Neural cell (in vitro differentiated cells): ENCODE measurements around the gene FLII. TPM values are rescaled to one million over a fixed set of nuclear protein-coding genes. Genes with fewer than 3 reads are reported as not detected.

Source experiments
- H2AFZ ChIP-seq: fragments of 200-600, 300-800 bp; sonication (generic), shearing (Covaris generic); 2 replicates; pipeline ENCODE4 v1.6.0; 2014; ENCODE audit warnings: low read depth, mild to moderate bottlenecking, antibody characterized with exemption, low read length, moderate library complexity
- H3F3A ChIP-seq: fragments of 200-600 bp; shearing (Covaris generic); 2 replicates; pipeline ENCODE4 v1.6.1; 2016; ENCODE audit warnings: mild to moderate bottlenecking, moderate library complexity, mixed read lengths, antibody characterized with exemption, low read length; ENCODE audit not compliant: insufficient read depth, poor library complexity, severe bottlenecking
- H3K27ac ChIP-seq: fragments of 200-600, 300-800 bp; sonication (generic), shearing (Covaris generic); 2 replicates; pipeline ENCODE4 v1.5.1; 2014; ENCODE audit warnings: mild to moderate bottlenecking, low read length, moderate library complexity
- H3K27me3 ChIP-seq: fragments of 300-800, 200-600 bp; sonication (generic), shearing (Covaris generic); 2 replicates; pipeline ENCODE4 v1.6.0; 2014; ENCODE audit warnings: mild to moderate bottlenecking, low read depth, low read length, moderate library complexity; ENCODE audit not compliant: insufficient read depth
- H3K36me3 ChIP-seq: fragments of 300-800, 200-600 bp; sonication (generic), shearing (Covaris generic); 2 replicates; pipeline ENCODE4 v1.5.1; 2014; ENCODE audit warnings: mild to moderate bottlenecking, antibody characterized with exemption, low read length, moderate library complexity; ENCODE audit not compliant: insufficient read depth
- H3K4me2 ChIP-seq: fragments of 300-800, 200-600 bp; sonication (generic), shearing (Covaris generic); 2 replicates; pipeline ENCODE4 v1.6.0; 2014; ENCODE audit warnings: mild to moderate bottlenecking, low read length
- H3K4me3 ChIP-seq: fragments of 300-800, 200-600 bp; sonication (generic), shearing (Covaris generic); 2 replicates; pipeline ENCODE4 v1.5.1; 2014; ENCODE audit warnings: mild to moderate bottlenecking, low read length, moderate library complexity
- H3K79me2 ChIP-seq: fragments of 200-600 bp; shearing (Covaris generic); replicated peaks from 2 replicates; pipeline ENCODE4 v1.6.0; 2014; ENCODE audit warnings: mild to moderate bottlenecking, low read length, moderate library complexity; ENCODE audit not compliant: insufficient read depth
- H3K9ac ChIP-seq: fragments of 300-800, 200-600 bp; sonication (generic), shearing (Covaris generic); 2 replicates; pipeline ENCODE4 v1.6.1; 2016; ENCODE audit warnings: mild to moderate bottlenecking, low read length, mixed read lengths
- H3K9me2 ChIP-seq: fragments of 200-600 bp; shearing (Covaris generic); 2 replicates; pipeline ENCODE4 v1.6.1; 2016; ENCODE audit warnings: mild to moderate bottlenecking, low read length, mixed read lengths; ENCODE audit not compliant: insufficient read depth
- H3K9me3 ChIP-seq: fragments of 200-600, 300-800 bp; sonication (generic), shearing (Covaris generic); 2 replicates; pipeline ENCODE4 v1.6.1; 2016; ENCODE audit warnings: mild to moderate bottlenecking, mixed run types, low read length, moderate library complexity, mixed read lengths
- H4K20me1 ChIP-seq: fragments of 200-600 bp; shearing (Covaris generic); 2 replicates; pipeline ENCODE4 v1.6.1; 2016; ENCODE audit warnings: mild to moderate bottlenecking, mixed run types; ENCODE audit not compliant: insufficient read depth
- EP300 ChIP-seq: fragments of 450-650 bp; conservative IDR thresholded peaks from 2 replicates; pipeline ENCODE4 v1.6.1; 2014; ENCODE audit warnings: antibody characterized with exemption, mild to moderate bottlenecking, moderate library complexity; ENCODE audit not compliant: poor library complexity, severe bottlenecking
- MXI1 ChIP-seq: fragments of 450-650 bp; conservative IDR thresholded peaks from 2 replicates; pipeline ENCODE4 v1.6.1; 2014; ENCODE audit warnings: antibody characterized with exemption, mild to moderate bottlenecking; ENCODE audit not compliant: poor library complexity, severe bottlenecking
- POLR2AphosphoS5 ChIP-seq: IDR thresholded peaks from 2 replicates; pipeline ENCODE4 v1.6.1; 2012
- RAD21 ChIP-seq: fragments of 450-650 bp; conservative IDR thresholded peaks from 2 replicates; pipeline ENCODE4 v1.6.1; 2014; ENCODE audit warnings: antibody characterized with exemption, mild to moderate bottlenecking, moderate library complexity
- SMC3 ChIP-seq: fragments of 450-650 bp; conservative IDR thresholded peaks from 2 replicates; pipeline ENCODE4 v1.6.1; 2014; ENCODE audit warnings: antibody characterized with exemption, mild to moderate bottlenecking, moderate library complexity; ENCODE audit not compliant: poor library complexity
- TAF1 ChIP-seq: IDR thresholded peaks from 2 replicates; pipeline ENCODE4 v1.6.1; 2012; ENCODE audit warnings: low read depth
- polyA plus RNA-seq: library from polyadenylated mRNA; depleted of rRNA; stranded (reverse); fragments of >200 nt; gene quantifications from 2 replicates; pipeline ENCODE4 v1.2.3, GENCODE V29; 2014
- TF ChIP-seq, protein P1 (sequence below): fragments of 450-650 bp; IDR thresholded peaks from 2 replicates; pipeline ENCODE4 v1.5.1; 2014; ENCODE audit warnings: antibody characterized with exemption, mild to moderate bottlenecking, moderate library complexity; ENCODE audit not compliant: poor library complexity, severe bottlenecking
- TF ChIP-seq, protein P2 (sequence below): IDR thresholded peaks from 2 replicates; pipeline ENCODE4 v1.6.1; 2012; ENCODE audit warnings: borderline replicate concordance

The FLII gene
- polyA plus RNA-seq, 1 donor from 2014 or later = 93.0 TPM

DNA sequence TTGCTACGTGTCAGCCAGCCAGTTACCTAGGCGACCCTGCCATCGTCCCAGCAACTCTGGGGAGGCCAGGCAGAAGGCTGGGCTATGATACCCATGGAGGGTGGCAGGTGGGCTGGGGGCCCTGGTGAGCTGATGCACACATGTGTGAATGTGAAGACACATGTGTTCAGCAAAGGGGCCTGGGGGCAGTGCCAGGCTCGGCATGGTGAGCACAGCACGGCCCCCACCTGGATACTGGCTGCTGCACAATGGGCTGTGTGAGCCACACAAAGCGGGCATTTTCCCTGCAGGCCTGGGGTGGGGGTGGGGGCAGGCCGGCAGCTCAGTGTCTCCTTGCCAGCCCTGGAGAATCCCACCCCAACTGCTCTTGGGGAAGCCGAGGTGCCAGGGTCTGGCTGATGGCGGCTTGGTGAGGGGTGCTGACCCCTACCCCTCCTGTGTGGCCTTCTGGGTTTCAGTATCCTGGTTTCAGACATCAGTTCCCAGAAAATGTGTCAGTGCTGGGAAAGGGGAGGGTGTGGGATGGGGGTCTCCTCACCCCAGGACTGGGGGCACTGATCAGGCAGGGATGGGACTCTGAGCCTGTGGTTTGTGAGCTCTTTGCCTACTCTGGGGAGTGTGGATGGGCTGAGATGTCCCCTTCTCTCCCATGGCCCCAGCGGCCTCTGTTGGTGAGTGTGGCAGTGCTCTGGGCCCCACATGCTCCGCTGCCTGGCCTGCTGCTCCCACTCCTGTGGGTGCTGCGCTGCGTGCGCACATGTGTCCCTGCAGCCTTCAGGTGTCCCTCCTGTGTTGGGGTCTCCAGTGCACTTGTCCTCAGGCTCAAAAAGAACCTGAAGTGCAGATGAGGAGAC, 28.0 kb downstream of the FLII start:
- Histone ChIP-seq H3K9me2 (no peaks in the 10 kb centered on the region), H3K9me3 (no peaks in the 10 kb centered on the region), H3K36me3 (no peaks in the 10 kb centered on the region), H3K27ac (no peak overlapping the region), H3K9ac (no peak overlapping the region), H3K4me2 (no peak overlapping the region), H3K4me3 (no peak overlapping the region), H3K79me2 (peaks cover 52% of the 10 kb centered on the region), H3K27me3 (no peaks in the 10 kb centered on the region), H4K20me1 (no peaks in the 10 kb centered on the region), H3F3A (no peaks in the 10 kb centered on the region), H2AFZ (no peak overlapping the region)
- TF ChIP-seq, protein P1, sequence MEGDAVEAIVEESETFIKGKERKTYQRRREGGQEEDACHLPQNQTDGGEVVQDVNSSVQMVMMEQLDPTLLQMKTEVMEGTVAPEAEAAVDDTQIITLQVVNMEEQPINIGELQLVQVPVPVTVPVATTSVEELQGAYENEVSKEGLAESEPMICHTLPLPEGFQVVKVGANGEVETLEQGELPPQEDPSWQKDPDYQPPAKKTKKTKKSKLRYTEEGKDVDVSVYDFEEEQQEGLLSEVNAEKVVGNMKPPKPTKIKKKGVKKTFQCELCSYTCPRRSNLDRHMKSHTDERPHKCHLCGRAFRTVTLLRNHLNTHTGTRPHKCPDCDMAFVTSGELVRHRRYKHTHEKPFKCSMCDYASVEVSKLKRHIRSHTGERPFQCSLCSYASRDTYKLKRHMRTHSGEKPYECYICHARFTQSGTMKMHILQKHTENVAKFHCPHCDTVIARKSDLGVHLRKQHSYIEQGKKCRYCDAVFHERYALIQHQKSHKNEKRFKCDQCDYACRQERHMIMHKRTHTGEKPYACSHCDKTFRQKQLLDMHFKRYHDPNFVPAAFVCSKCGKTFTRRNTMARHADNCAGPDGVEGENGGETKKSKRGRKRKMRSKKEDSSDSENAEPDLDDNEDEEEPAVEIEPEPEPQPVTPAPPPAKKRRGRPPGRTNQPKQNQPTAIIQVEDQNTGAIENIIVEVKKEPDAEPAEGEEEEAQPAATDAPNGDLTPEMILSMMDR = no peak
- TF ChIP-seq RAD21 = no peak
- TF ChIP-seq POLR2AphosphoS5 = no peak
- TF ChIP-seq EP300 = no peak
- no peak for TF ChIP-seq SMC3
- TF ChIP-seq, protein P2, sequence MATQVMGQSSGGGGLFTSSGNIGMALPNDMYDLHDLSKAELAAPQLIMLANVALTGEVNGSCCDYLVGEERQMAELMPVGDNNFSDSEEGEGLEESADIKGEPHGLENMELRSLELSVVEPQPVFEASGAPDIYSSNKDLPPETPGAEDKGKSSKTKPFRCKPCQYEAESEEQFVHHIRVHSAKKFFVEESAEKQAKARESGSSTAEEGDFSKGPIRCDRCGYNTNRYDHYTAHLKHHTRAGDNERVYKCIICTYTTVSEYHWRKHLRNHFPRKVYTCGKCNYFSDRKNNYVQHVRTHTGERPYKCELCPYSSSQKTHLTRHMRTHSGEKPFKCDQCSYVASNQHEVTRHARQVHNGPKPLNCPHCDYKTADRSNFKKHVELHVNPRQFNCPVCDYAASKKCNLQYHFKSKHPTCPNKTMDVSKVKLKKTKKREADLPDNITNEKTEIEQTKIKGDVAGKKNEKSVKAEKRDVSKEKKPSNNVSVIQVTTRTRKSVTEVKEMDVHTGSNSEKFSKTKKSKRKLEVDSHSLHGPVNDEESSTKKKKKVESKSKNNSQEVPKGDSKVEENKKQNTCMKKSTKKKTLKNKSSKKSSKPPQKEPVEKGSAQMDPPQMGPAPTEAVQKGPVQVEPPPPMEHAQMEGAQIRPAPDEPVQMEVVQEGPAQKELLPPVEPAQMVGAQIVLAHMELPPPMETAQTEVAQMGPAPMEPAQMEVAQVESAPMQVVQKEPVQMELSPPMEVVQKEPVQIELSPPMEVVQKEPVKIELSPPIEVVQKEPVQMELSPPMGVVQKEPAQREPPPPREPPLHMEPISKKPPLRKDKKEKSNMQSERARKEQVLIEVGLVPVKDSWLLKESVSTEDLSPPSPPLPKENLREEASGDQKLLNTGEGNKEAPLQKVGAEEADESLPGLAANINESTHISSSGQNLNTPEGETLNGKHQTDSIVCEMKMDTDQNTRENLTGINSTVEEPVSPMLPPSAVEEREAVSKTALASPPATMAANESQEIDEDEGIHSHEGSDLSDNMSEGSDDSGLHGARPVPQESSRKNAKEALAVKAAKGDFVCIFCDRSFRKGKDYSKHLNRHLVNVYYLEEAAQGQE = no peak

DNA sequence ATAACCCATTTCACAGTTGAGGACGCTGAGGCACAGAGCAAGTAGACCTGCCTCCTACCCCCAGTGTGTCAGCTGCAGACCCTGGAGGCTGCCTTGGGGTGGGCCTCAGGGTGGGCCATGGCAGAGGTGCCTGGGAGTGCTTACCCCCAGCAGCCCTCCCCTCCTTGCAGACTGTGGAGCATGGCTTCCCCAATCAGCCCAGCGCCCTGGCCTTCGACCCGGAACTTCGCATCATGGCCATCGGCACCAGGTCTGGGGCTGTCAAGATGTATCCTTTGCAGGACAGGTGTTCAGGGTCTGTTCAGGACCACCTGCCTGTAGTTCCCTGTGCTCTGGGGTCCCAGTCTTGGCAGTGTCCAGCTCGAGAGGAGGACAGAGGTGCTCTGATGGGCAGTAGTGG, 28.8 kb downstream of the FLII start:
- Histone ChIP-seq H3F3A (peaks cover 2% of the 10 kb centered on the region), H3K79me2 (peaks cover 52% of the 10 kb centered on the region), H3K4me2 (no peak overlapping the region), H3K4me3 (no peak overlapping the region), H3K36me3 (no peaks in the 10 kb centered on the region), H2AFZ (no peak overlapping the region), H3K9me3 (no peaks in the 10 kb centered on the region), H4K20me1 (no peaks in the 10 kb centered on the region), H3K9me2 (no peaks in the 10 kb centered on the region), H3K27me3 (no peaks in the 10 kb centered on the region), H3K9ac (no peak overlapping the region), H3K27ac (no peak overlapping the region)
- TF ChIP-seq MXI1 (no peak), TAF1 (no peak), POLR2AphosphoS5 (no peak), RAD21 (no peak)
- TF ChIP-seq, protein P1 = no peak
